GM12892 (cell line): ENCODE data around the gene PKD2L1.
A peak's percentile ranks its signal among the peaks of the same experiment; 100 is the strongest.
"Not testable (repeated sequence)": the region's sequence is repeated elsewhere in the genome, so short reads cannot be mapped to it uniquely, and the experiment has no call there.

ENCODE experiments used
- DNase-seq: peaks from one replicate; pipeline ENCODE4 v3.0.0; 2011; ENCODE audit not compliant: insufficient read length
- FAIRE-seq: peaks from 2 replicates; lab custom pipeline; 2011; peaks lifted over from hg19 to GRCh38; lab: Jason Lieb, UNC
- POLR2A ChIP-seq: IDR thresholded peaks from 2 replicates; pipeline ENCODE4 v1.6.1; 2011; ENCODE audit warnings: low read depth, low read length, control low read depth
- POLR2AphosphoS5 ChIP-seq: IDR thresholded peaks from 2 replicates; pipeline ENCODE4 v1.6.1; 2011; ENCODE audit warnings: low read depth, low read length, control low read depth
- TAF1 ChIP-seq: IDR thresholded peaks from 2 replicates; pipeline ENCODE4 v1.6.1; 2011; ENCODE audit warnings: low read depth, mild to moderate bottlenecking, control low read depth, low read length, borderline replicate concordance

PKD2L1 gene

GRCh38 chr10:100287756-100288155 is 42.3 kb downstream of the PKD2L1 start:
- no peak for TF ChIP-seq POLR2A
- no peak for TF ChIP-seq POLR2AphosphoS5
- TF ChIP-seq TAF1 = no peak
- DNase-seq = no peak
- no peak for FAIRE-seq

GRCh38 chr10:100286051-100287033 is 43.7 kb downstream of the PKD2L1 start, which contains the start of gene BLOC1S2:
Gene BLOC1S2 (minus strand): TSS chr10:100286680. CDS start chr10:100286659, 21 bp downstream.
- DNase-seq (peak; percentile 92), FAIRE-seq (peak; percentile 96)
- TF ChIP-seq TAF1 = peak; percentile 93
- peak; percentile 93 for TF ChIP-seq POLR2A
- TF ChIP-seq POLR2AphosphoS5 = peak; percentile 87

- DNase-seq, FAIRE-seq: not testable (repeated sequence)
Observed at GRCh38 chr10:100285326-100285725, 44.7 kb downstream of the PKD2L1 start.

- no peak for TF ChIP-seq TAF1
- no peak for TF ChIP-seq POLR2A
- no peak for TF ChIP-seq POLR2AphosphoS5
- FAIRE-seq (no peak), DNase-seq (no peak)
Observed at GRCh38 chr10:100282907-100283306, 47.1 kb downstream of the PKD2L1 start.

GRCh38 chr10:100276971-100277370 is 53.1 kb downstream of the PKD2L1 start:
- DNase-seq = not testable (repeated sequence)

GRCh38 chr10:100267239-100268104 is 62.6 kb downstream of the PKD2L1 start, which contains the start of gene CWF19L1:
Gene CWF19L1 (minus strand): TSS chr10:100267638. CDS start chr10:100267593, 45 bp downstream.
- DNase-seq = peak; percentile 45
- FAIRE-seq = peak; percentile 94
- TF ChIP-seq POLR2A (peak; percentile 68), TAF1 (peak; percentile 64), POLR2AphosphoS5 (peak; percentile 66; the same call in 1 of the 2 replicates)

More at GRCh38 chr10:100276971-100277370, 53.1 kb downstream of the PKD2L1 start:
- not testable (repeated sequence) for FAIRE-seq

- no peak for FAIRE-seq
- TF ChIP-seq TAF1 = no peak
- no peak for TF ChIP-seq POLR2AphosphoS5
- TF ChIP-seq POLR2A = no peak
- DNase-seq = no peak
Observed at GRCh38 chr10:100265821-100266485, 64.1 kb downstream of the PKD2L1 start.

- FAIRE-seq (no peak), DNase-seq (no peak)
- no peak for TF ChIP-seq POLR2AphosphoS5
- no peak for TF ChIP-seq POLR2A
- TF ChIP-seq TAF1 = no peak
Observed at GRCh38 chr10:100254191-100254590, 75.8 kb downstream of the PKD2L1 start.

- DNase-seq = no peak
- TF ChIP-seq TAF1 = no peak
- TF ChIP-seq POLR2AphosphoS5 = no peak
- no peak for TF ChIP-seq POLR2A
- FAIRE-seq = no peak
Observed at GRCh38 chr10:100253041-100253440, 77.0 kb downstream of the PKD2L1 start.

GRCh38 chr10:100248820-100249219 is 81.2 kb downstream of the PKD2L1 start:
- DNase-seq = no peak
- TF ChIP-seq TAF1 = no peak
- no peak for TF ChIP-seq POLR2A
- TF ChIP-seq POLR2AphosphoS5 = no peak
- no peak for FAIRE-seq
